Measurements from ENCODE around the gene MBTPS1.

GRCh38 chr16:84054271-84054670, 62.5 kb downstream of the MBTPS1 start:
- TF ChIP-seq, protein P1, sequence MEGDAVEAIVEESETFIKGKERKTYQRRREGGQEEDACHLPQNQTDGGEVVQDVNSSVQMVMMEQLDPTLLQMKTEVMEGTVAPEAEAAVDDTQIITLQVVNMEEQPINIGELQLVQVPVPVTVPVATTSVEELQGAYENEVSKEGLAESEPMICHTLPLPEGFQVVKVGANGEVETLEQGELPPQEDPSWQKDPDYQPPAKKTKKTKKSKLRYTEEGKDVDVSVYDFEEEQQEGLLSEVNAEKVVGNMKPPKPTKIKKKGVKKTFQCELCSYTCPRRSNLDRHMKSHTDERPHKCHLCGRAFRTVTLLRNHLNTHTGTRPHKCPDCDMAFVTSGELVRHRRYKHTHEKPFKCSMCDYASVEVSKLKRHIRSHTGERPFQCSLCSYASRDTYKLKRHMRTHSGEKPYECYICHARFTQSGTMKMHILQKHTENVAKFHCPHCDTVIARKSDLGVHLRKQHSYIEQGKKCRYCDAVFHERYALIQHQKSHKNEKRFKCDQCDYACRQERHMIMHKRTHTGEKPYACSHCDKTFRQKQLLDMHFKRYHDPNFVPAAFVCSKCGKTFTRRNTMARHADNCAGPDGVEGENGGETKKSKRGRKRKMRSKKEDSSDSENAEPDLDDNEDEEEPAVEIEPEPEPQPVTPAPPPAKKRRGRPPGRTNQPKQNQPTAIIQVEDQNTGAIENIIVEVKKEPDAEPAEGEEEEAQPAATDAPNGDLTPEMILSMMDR (IDR thresholded peaks at IDR 0.05) = no peak
- TF ChIP-seq ZFX (IDR thresholded peaks at IDR 0.05; ENCODE audit: borderline replicate concordance) = no peak

All from 22Rv1 (cell line).